ENCODE measurements around the gene BCR. TPM values are rescaled to one million over a fixed set of nuclear protein-coding genes. Genes with fewer than 3 reads are reported as not detected.

BCR gene
- total RNA-seq, 1 donor from 2014 or later = 57.2 TPM

DNA sequence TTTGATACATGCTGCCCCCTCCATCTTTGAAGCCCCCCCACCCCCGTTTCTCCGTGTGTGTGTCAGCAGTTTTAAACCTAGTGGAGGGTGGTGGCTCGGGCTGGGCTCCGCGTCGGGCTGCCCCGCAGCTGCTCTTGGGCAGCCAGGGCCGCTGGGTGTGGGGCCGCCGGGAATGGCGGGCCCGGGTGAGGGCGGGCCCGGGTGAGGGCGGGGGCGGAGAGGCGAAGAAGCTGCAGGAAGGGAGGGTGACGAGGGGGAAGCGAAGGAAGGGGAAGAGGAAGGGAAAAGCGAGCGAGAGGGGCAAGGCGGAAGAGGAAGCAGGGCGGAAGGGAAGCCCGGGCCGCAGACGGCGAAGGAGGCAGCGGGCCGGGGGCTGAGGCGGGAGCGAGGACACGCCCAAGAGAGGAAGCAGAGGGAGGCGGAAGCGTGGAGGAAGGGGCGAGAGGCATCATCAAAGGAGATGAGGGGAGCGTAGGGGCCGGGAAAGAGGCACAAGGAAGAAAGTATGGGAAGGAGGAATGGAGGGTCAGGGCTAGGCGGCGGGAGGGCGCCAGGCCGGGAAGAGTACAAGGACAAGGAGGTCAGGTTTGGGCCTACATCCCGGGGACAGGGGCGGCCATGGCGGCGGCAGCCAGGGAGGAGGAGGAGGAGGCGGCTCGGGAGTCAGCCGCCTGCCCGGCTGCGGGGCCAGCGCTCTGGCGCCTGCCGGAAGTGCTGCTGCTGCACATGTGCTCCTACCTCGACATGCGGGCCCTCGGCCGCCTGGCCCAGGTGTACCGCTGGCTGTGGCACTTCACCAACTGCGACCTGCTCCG lies 82.4 kb downstream of the BCR start:
- no peak overlapping the region for H3K27ac ChIP-seq
- H3K36me3 ChIP-seq = peaks cover 67% of the 10 kb centered on the region
- H3K4me1 ChIP-seq = peaks cover under 1% of the 10 kb centered on the region
- ATAC-seq = no peak
- no peak for DNase-seq
- TF ChIP-seq, protein P1, sequence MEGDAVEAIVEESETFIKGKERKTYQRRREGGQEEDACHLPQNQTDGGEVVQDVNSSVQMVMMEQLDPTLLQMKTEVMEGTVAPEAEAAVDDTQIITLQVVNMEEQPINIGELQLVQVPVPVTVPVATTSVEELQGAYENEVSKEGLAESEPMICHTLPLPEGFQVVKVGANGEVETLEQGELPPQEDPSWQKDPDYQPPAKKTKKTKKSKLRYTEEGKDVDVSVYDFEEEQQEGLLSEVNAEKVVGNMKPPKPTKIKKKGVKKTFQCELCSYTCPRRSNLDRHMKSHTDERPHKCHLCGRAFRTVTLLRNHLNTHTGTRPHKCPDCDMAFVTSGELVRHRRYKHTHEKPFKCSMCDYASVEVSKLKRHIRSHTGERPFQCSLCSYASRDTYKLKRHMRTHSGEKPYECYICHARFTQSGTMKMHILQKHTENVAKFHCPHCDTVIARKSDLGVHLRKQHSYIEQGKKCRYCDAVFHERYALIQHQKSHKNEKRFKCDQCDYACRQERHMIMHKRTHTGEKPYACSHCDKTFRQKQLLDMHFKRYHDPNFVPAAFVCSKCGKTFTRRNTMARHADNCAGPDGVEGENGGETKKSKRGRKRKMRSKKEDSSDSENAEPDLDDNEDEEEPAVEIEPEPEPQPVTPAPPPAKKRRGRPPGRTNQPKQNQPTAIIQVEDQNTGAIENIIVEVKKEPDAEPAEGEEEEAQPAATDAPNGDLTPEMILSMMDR (IDR thresholded peaks at IDR 0.05) = no peak
- H3K9me3 ChIP-seq = no peaks in the 10 kb centered on the region
- H3K4me3 ChIP-seq = no peak overlapping the region
- H3K27me3 ChIP-seq (ENCODE audit: low read depth) = no peaks in the 10 kb centered on the region
- intact Hi-C loops (cut with DNase I) = no loop called here

DNA sequence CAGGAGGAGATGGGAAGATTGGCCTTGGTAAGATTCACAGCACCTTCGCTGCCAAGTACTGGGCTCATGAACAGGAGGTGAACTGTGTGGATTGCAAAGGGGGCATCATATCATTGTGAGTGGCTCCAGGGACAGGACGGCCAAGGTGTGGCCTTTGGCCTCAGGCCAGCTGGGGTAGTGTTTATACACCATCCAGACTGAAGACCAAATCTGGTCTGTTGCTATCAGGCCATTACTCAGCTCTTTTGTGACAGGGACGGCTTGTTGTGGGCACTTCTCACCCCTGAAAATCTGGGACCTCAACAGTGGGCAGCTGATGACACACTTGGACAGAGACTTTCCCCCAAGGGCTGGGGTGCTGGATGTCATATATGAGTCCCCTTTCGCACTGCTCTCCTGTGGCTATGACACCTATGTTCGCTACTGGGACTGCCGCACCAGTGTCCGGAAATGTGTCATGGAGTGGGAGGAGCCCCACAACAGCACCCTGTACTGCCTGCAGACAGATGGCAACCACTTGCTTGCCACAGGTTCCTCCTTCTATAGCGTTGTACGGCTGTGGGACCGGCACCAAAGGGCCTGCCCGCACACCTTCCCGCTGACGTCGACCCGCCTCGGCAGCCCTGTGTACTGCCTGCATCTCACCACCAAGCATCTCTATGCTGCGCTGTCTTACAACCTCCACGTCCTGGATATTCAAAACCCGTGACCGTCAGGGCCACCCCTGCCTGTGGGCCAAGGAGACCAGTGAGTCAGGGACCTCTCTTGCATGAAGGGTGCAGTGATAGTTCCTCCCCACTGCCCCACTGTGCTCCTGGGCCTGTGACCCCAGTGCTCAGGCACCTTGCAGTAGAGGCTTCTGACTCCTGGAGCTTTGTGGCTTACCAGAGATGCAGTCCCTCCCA lies 83.6 kb downstream of the BCR start:
- no peaks in the 10 kb centered on the region for H3K4me1 ChIP-seq
- no peak overlapping the region for H3K4me3 ChIP-seq
- intact Hi-C loops (cut with DNase I) = no loop called here
- TF ChIP-seq, protein P1 (IDR thresholded peaks at IDR 0.05) = no peak
- H3K27ac ChIP-seq = peak overlapping the region; percentile 28
- DNase-seq = no peak
- H3K9me3 ChIP-seq = no peaks in the 10 kb centered on the region
- peak; percentile 51 to 68 for ATAC-seq
- peaks cover 71% of the 10 kb centered on the region for H3K36me3 ChIP-seq
- no peaks in the 10 kb centered on the region for H3K27me3 ChIP-seq (ENCODE audit: low read depth)

DNA sequence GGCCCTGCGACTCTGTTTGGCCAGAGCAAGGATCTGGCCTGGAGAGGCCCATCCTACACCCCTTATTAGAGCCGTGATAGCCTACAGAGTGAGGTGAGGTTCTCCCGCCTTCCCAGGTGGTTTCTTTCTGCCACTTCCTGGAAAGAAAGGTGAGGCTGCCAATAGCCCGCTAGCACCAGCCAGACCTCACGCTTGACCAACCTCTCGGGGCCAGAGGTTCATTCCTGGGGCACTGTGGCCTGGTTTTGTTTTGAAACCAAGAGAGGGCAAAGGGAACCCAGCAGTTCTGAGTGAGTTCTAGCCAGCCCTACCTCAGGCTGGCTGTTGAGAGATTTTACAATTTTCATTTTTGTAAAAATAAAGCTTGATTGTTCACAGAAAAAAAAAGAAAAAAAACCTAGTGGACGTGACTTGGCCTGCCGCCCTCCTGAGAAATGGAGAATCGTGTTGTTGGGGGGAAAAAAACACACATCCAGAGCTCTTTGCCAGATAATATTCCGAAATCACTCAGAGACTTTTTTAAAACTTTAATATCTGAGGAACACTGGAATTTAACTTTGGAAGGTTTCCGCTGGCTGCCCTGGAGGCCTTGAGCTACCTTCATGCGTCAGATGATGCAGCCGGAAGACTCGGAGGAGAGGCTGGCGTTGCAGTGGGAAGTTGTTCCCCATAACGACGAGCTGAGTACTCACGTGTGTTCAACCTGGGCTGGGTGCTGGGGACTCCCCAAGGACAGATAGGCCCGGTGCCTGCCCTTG lies 84.5 kb downstream of the BCR start:
- intact Hi-C loops (cut with DNase I) = no loop called here
- Histone ChIP-seq H3K27ac (peak overlapping the region; percentile 28), H3K4me3 (no peak overlapping the region), H3K36me3 (peaks cover 75% of the 10 kb centered on the region), H3K27me3 (ENCODE audit: low read depth) (no peaks in the 10 kb centered on the region), H3K9me3 (no peaks in the 10 kb centered on the region), H3K4me1 (no peaks in the 10 kb centered on the region)
- TF ChIP-seq, protein P1 (IDR thresholded peaks at IDR 0.05) = no peak
- peak in 1 of 2 donors; percentile 7 for ATAC-seq
- no peak for DNase-seq

DNA sequence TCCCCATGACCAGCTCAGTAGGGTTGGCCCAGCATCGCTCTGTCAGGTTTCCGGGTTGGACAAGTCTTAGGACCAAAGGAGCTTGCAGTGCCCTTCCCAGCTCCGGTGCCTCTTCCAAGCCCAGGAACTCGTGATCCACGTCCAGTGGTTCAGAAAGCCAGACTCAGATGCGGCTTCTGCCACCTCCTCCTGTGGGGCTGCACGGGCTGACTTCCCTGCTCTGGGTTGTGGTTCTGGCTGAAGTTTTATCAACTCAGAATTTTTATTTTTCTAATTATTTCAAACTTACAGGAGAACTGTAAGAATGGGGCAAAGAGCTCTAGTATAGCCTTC lies 85.0 kb downstream of the BCR start:
- Histone ChIP-seq H3K36me3 (peaks cover 80% of the 10 kb centered on the region), H3K27me3 (ENCODE audit: low read depth) (no peaks in the 10 kb centered on the region), H3K27ac (no peak overlapping the region), H3K9me3 (no peaks in the 10 kb centered on the region), H3K4me1 (no peaks in the 10 kb centered on the region), H3K4me3 (no peak overlapping the region)
- DNase-seq (no peak), ATAC-seq (no peak)
- intact Hi-C loops (cut with DNase I) = no loop called here
- TF ChIP-seq, protein P1 (IDR thresholded peaks at IDR 0.05) = no peak

DNA sequence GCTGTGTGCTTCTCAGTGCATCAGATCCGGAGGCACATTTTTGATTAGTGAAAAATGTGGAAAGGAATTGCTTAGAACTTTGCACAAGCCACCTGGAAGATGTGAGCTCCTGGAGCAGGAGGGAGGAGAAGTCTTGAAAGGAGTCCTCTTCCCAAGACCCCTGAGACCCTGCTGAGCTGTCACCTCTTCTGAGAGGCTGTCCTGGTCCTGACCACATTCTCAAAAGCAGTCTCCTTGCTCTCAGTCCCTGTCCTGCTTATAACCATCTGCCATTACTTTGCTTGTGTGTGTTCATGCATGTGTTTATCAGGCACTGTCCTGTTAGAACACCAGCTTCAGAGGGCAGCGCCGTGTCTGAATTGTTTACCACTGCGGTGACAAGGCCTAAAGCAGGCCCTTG lies 86.5 kb downstream of the BCR start:
- Histone ChIP-seq H3K9me3 (no peaks in the 10 kb centered on the region), H3K4me1 (no peaks in the 10 kb centered on the region), H3K27ac (no peak overlapping the region), H3K4me3 (no peak overlapping the region), H3K36me3 (peaks cover 85% of the 10 kb centered on the region), H3K27me3 (ENCODE audit: low read depth) (no peaks in the 10 kb centered on the region)
- intact Hi-C loops (cut with DNase I) = no loop called here
- no peak for ATAC-seq
- TF ChIP-seq, protein P1 (IDR thresholded peaks at IDR 0.05) = no peak
- DNase-seq = no peak
